Common myeloid progenitor, CD34-positive (primary cell): Measurements from ENCODE around the gene SAMD4A.
A peak's percentile ranks its signal among the peaks of the same experiment; 100 is the strongest.

Source experiments
- CTCF ChIA-PET: fragments of 350-600 bp; sonication (Branson Sonifier 250); formaldehyde crosslinking; loops from one replicate; lab custom pipeline; 2021; ENCODE audit warnings: antibody characterized with exemption; lab: Charles Lee
- POLR2A ChIA-PET: fragments of 350-600 bp; sonication (Branson Sonifier 250); formaldehyde crosslinking; loops from one replicate; lab custom pipeline; 2021; ENCODE audit warnings: antibody characterized with exemption; lab: Charles Lee
- DNase-seq, 3 donors: peaks; one replicate each; pipeline versions ENCODE4 v3.0.0 to v3.0.0-alpha.2; 2013
- H3K27ac ChIP-seq, 2 experiments: 1 replicate in 1 of 2; 2 replicates in 1 of 2; pipeline ENCODE4 v1.7.0; 2013; ENCODE audit warnings: inconsistent platforms in 2 of 2, low read length in 2 of 2, mild to moderate bottlenecking in 2 of 2, low read depth in 1 of 2, moderate library complexity in 1 of 2; ENCODE audit not compliant: severe bottlenecking in 2 of 2, insufficient read depth in 1 of 2, poor library complexity in 1 of 2
- H3K27me3 ChIP-seq, 5 experiments: replicated peaks in 2 of 5; 1 replicate in 3 of 5; 2 replicates in 2 of 5; pipeline versions ENCODE4 v1.6.1 to v1.7.0; 2013; ENCODE audit warnings: low read length in 4 of 5, mild to moderate bottlenecking in 2 of 5, moderate library complexity in 2 of 5, inconsistent platforms in 1 of 5; ENCODE audit not compliant: insufficient read depth in 5 of 5, control insufficient read depth in 4 of 5
- H3K36me3 ChIP-seq, 4 experiments: 1 replicate in 2 of 4; 2 replicates in 2 of 4; pipeline versions ENCODE4 v1.6.1 to v1.7.0; 2013; ENCODE audit warnings: low read length in 3 of 4, control low read depth in 1 of 4, mild to moderate bottlenecking in 1 of 4; ENCODE audit not compliant: control insufficient read depth in 4 of 4, insufficient read depth in 4 of 4
- H3K4me1 ChIP-seq, 4 experiments: 1 replicate in 3 of 4; 2 replicates in 1 of 4; pipeline versions ENCODE4 v1.6.1 to v1.7.1; 2013; ENCODE audit warnings: low read length in 3 of 4, mild to moderate bottlenecking in 3 of 4, control low read depth in 1 of 4, inconsistent platforms in 1 of 4, moderate library complexity in 1 of 4; ENCODE audit not compliant: control insufficient read depth in 4 of 4, insufficient read depth in 4 of 4; ENCODE audit errors: control extremely low read depth in 1 of 4
- H3K4me3 ChIP-seq, 7 experiments: 1 replicate in 4 of 7; 2 replicates in 3 of 7; pipeline versions ENCODE4 v1.5.1 to v1.7.0; 2013; ENCODE audit warnings: mild to moderate bottlenecking in 7 of 7, low read length in 6 of 7, moderate library complexity in 6 of 7, inconsistent platforms in 2 of 7, low read depth in 2 of 7, control low read depth in 1 of 7; ENCODE audit not compliant: insufficient read depth in 4 of 7, control insufficient read depth in 1 of 7; ENCODE audit errors: extremely low read depth in 1 of 7
- H3K9me3 ChIP-seq, 5 experiments: 1 replicate in 4 of 5; 2 replicates in 1 of 5; pipeline versions ENCODE4 v1.6.1 to v1.7.1; 2013; ENCODE audit warnings: low read length in 4 of 5, mild to moderate bottlenecking in 2 of 5, inconsistent platforms in 1 of 5, low read depth in 1 of 5, moderate library complexity in 1 of 5; ENCODE audit not compliant: control insufficient read depth in 4 of 5, insufficient read depth in 2 of 5; ENCODE audit errors: control extremely low read depth in 1 of 5
- WGBS: methylation state at CpG from one replicate; pipeline ENCODE4 v1.1.5; 2013; ENCODE audit not compliant: insufficient coverage; 5-methylcytosine and 5-hydroxymethylcytosine counted together

Gene SAMD4A

GRCh38 chr14:54760866-54761575 lies 194.1 kb downstream of the SAMD4A start:
- H3K27ac ChIP-seq = no peak overlapping the region
- CTCF ChIA-PET = interaction anchor here (1.2 to 1.5 kb wide), 2 partner anchors 10 to 13 kb away, joined by 4 to 12 read pairs; no protein-coding TSS in a partner anchor
- no peaks in the 10 kb centered on the region for H3K9me3 ChIP-seq
- peaks cover 0 to 3% (median 0%) of the 10 kb centered on the region in 4 experiments for H3K36me3 ChIP-seq
- WGBS = 99% methylated on average over 9 of the region's 11 CpGs
- no peak for DNase-seq
- POLR2A ChIA-PET = no interaction called here
- no peaks in the 10 kb centered on the region for H3K27me3 ChIP-seq
- no peak overlapping the region for H3K4me3 ChIP-seq
- peaks cover 11 to 26% (median 22%) of the 10 kb centered on the region in 4 experiments for H3K4me1 ChIP-seq

- Histone ChIP-seq H3K4me3 (no peak overlapping the region), H3K27me3 (no peaks in the 10 kb centered on the region), H3K4me1 (peaks cover 3 to 26% (median 21%) of the 10 kb centered on the region in 4 experiments), H3K9me3 (no peaks in the 10 kb centered on the region), H3K27ac (no peak overlapping the region), H3K36me3 (peaks cover 0 to 3% (median 0%) of the 10 kb centered on the region in 4 experiments)
- CTCF ChIA-PET = interaction anchor here (1.3 to 3.8 kb wide), 2 partner anchors 12 to 193 kb away, joined by 4 to 27 read pairs; no protein-coding TSS in a partner anchor
- no peak for DNase-seq
- 100% methylated on average over 5 of the region's 6 CpGs for WGBS
- POLR2A ChIA-PET = no interaction called here
Measured at GRCh38 chr14:54761835-54762234, 194.9 kb downstream of the SAMD4A start.

- peak in 2 of 3 donors; percentile 36 to 44 for DNase-seq
- POLR2A ChIA-PET = no interaction called here
- CTCF ChIA-PET = interaction anchor here (1.3 to 3.8 kb wide), 2 partner anchors 11 to 194 kb away, joined by 4 to 27 read pairs; no protein-coding TSS in a partner anchor
- H3K27ac ChIP-seq = no peak overlapping the region
- peaks cover 0 to 26% (median 22%) of the 10 kb centered on the region in 4 experiments for H3K4me1 ChIP-seq
- WGBS = 100% methylated on average over 2 of the region's 5 CpGs
- no peaks in the 10 kb centered on the region for H3K9me3 ChIP-seq
- no peak overlapping the region for H3K4me3 ChIP-seq
- H3K36me3 ChIP-seq = peaks cover 0 to 3% (median 0%) of the 10 kb centered on the region in 4 experiments
- H3K27me3 ChIP-seq = no peaks in the 10 kb centered on the region
Measured at GRCh38 chr14:54762296-54762695, 195.4 kb downstream of the SAMD4A start.

GRCh38 chr14:54763761-54764160 lies 196.8 kb downstream of the SAMD4A start:
- no peak overlapping the region for H3K27ac ChIP-seq
- H3K27me3 ChIP-seq = no peaks in the 10 kb centered on the region
- POLR2A ChIA-PET = no interaction called here
- H3K9me3 ChIP-seq = no peaks in the 10 kb centered on the region
- peaks cover 0 to 3% (median 0%) of the 10 kb centered on the region in 4 experiments for H3K36me3 ChIP-seq
- CTCF ChIA-PET = interaction anchor here (0.8 to 3.8 kb wide), 4 partner anchors 10 to 42 kb away, joined by 3 to 27 read pairs (median 6); no protein-coding TSS in a partner anchor
- DNase-seq = no peak
- WGBS = 98% methylated on average over 11 of the region's 12 CpGs
- H3K4me3 ChIP-seq = no peak overlapping the region
- peaks cover 0 to 23% (median 14%) of the 10 kb centered on the region in 4 experiments for H3K4me1 ChIP-seq

- peaks cover 0 to 23% (median 14%) of the 10 kb centered on the region in 4 experiments for H3K4me1 ChIP-seq
- no peaks in the 10 kb centered on the region for H3K27me3 ChIP-seq
- H3K27ac ChIP-seq = no peak overlapping the region
- ChIA-PET CTCF (interaction anchor here (1.0 to 1.8 kb wide), 4 partner anchors 9 to 198 kb away, joined by 3 to 6 read pairs (median 4); no protein-coding TSS in a partner anchor), POLR2A (no interaction called here)
- peaks cover 0 to 3% (median 0%) of the 10 kb centered on the region in 4 experiments for H3K36me3 ChIP-seq
- DNase-seq = no peak
- peak overlapping the region in 2 of 7 experiments; percentile 12 to 45 for H3K4me3 ChIP-seq
- no peaks in the 10 kb centered on the region for H3K9me3 ChIP-seq
- 28% methylated on average over 15 of the region's 18 CpGs for WGBS
Measured at GRCh38 chr14:54766276-54767138, 199.6 kb downstream of the SAMD4A start.

GRCh38 chr14:54767139-54767431 lies 200.2 kb downstream of the SAMD4A start:
- no peaks in the 10 kb centered on the region for H3K27me3 ChIP-seq
- H3K27ac ChIP-seq = no peak overlapping the region
- no peak for DNase-seq
- ChIA-PET CTCF (interaction anchor here (1.0 to 1.8 kb wide), 4 partner anchors 8 to 199 kb away, joined by 3 to 6 read pairs (median 4); no protein-coding TSS in a partner anchor), POLR2A (no interaction called here)
- H3K36me3 ChIP-seq = no peaks in the 10 kb centered on the region
- H3K4me1 ChIP-seq = peaks cover 0 to 20% (median 15%) of the 10 kb centered on the region in 4 experiments
- H3K9me3 ChIP-seq = no peaks in the 10 kb centered on the region
- WGBS = 56% methylated on average over 10 of the region's 10 CpGs
- peak overlapping the region in 1 of 7 experiments; percentile 12 for H3K4me3 ChIP-seq
